K562 (cell line): ENCODE measurements around the gene EIF5A2. TPM values are rescaled to one million over a fixed set of nuclear protein-coding genes. Genes with fewer than 3 reads are reported as not detected.

Experiments used
- ATAC-seq: fragments of 200-7000 bp; cut with Tn5 transposase; 3 replicates; pipeline ENCODE4 v1.9.1; 2020; ENCODE audit warnings: moderate library complexity
- BruUV-seq: library from RNA; stranded (reverse); fragments of 400-500 nt; replicated peaks from 2 replicates; lab custom pipeline; 2021; lab: Mats Ljungman, UMichigan
- CTCF ChIA-PET: fragments of 300-600 bp; formaldehyde crosslinking; extraction: SDS; loops from one replicate; lab custom pipeline; 2021; ENCODE audit warnings: low intra/inter-chr PET ratio; lab: Yijun Ruan, JAX
- POLR2A ChIA-PET: fragments of 300-600, 350-650 bp; sonication (Branson Sonifier 250); formaldehyde crosslinking; extraction: SDS; loops from one replicate; lab custom pipeline; 2021; ENCODE audit warnings: antibody characterized with exemption, inconsistent platforms; lab: Yijun Ruan, JAX
- DNase-seq, 4 experiments: peaks; one replicate each; pipeline versions ENCODE4 v3.0.0 to v3.0.0-alpha.2; 2011 to 2018; ENCODE audit warnings: low spot score in 3 of 4, mixed read lengths in 3 of 4; ENCODE audit errors: extremely low read depth in 1 of 4
- FAIRE-seq: peaks from 2 replicates; lab custom pipeline; 2011; peaks lifted over from hg19 to GRCh38; lab: Jason Lieb, UNC
- H2AFZ ChIP-seq: 2 replicates; pipeline ENCODE4 v1.6.0; 2011; ENCODE audit warnings: low read depth, low read length, control low read depth, inconsistent platforms
- H3K27ac ChIP-seq: fragments of 200-600 bp; 3 replicates; pipeline ENCODE4 v1.8.0; 2011; ENCODE audit warnings: low read depth, mild to moderate bottlenecking, control low read depth, inconsistent platforms, low read length, moderate library complexity, mixed read lengths; ENCODE audit errors: extremely low read depth
- H3K27me3 ChIP-seq, 2 experiments: fragments of 300-600 bp in 1 of 2; 2 replicates in 1 of 2; 3 replicates in 1 of 2; pipeline versions ENCODE4 v1.6.0 to v1.8.0; 2011; ENCODE audit warnings: inconsistent platforms in 2 of 2, low read length in 2 of 2, mild to moderate bottlenecking in 1 of 2, mixed read lengths in 1 of 2, moderate library complexity in 1 of 2; ENCODE audit not compliant: control insufficient read depth in 2 of 2, insufficient read depth in 2 of 2
- H3K36me3 ChIP-seq: fragments of 300-600 bp; 3 replicates; pipeline ENCODE4 v1.8.0; 2011; ENCODE audit warnings: mild to moderate bottlenecking, low read length, inconsistent platforms; ENCODE audit not compliant: control insufficient read depth, insufficient read depth
- H3K4me1 ChIP-seq, 2 experiments: fragments of 200-600 bp in 1 of 2; replicated peaks in 1 of 2; 2 replicates in 1 of 2; 3 replicates in 1 of 2; pipeline versions ENCODE4 v1.5.1 to v1.8.0; 2011; ENCODE audit warnings: inconsistent platforms in 2 of 2, low read length in 2 of 2, mild to moderate bottlenecking in 1 of 2, mixed read lengths in 1 of 2, moderate library complexity in 1 of 2; ENCODE audit not compliant: control insufficient read depth in 2 of 2, insufficient read depth in 2 of 2
- H3K4me2 ChIP-seq: 2 replicates; pipeline ENCODE4 v1.6.1; 2011; ENCODE audit warnings: low read length, control low read depth, inconsistent platforms, mixed read lengths; ENCODE audit not compliant: insufficient read depth
- H3K4me3 ChIP-seq: fragments of 200-600 bp; sonication (generic), shearing (Covaris generic); 2 replicates; pipeline ENCODE4 v1.5.1; 2016; ENCODE audit warnings: control low read depth, inconsistent platforms
- H3K79me2 ChIP-seq: fragments of 200-600 bp; 3 replicates; pipeline ENCODE4 v1.8.0; 2011; ENCODE audit warnings: low read length, inconsistent platforms; ENCODE audit not compliant: control insufficient read depth, insufficient read depth
- H3K9ac ChIP-seq, 2 experiments: 2 replicates each; pipeline versions ENCODE4 v1.6.0 to v1.6.1; 2011; ENCODE audit warnings: low read depth in 2 of 2, low read length in 2 of 2, control low read depth in 1 of 2, inconsistent platforms in 1 of 2, mild to moderate bottlenecking in 1 of 2, mixed read lengths in 1 of 2; ENCODE audit not compliant: insufficient read depth in 1 of 2
- H3K9me1 ChIP-seq: one replicate; pipeline ENCODE4 v1.6.0; 2011; ENCODE audit warnings: inconsistent platforms, mild to moderate bottlenecking, low read length, moderate library complexity; ENCODE audit not compliant: control insufficient read depth, insufficient read depth
- H3K9me3 ChIP-seq: replicated peaks from 2 replicates; pipeline ENCODE4 v1.5.1; 2011; ENCODE audit warnings: low read depth, low read length, inconsistent platforms; ENCODE audit not compliant: control insufficient read depth, insufficient read depth
- H4K20me1 ChIP-seq: replicated peaks from 2 replicates; pipeline ENCODE4 v1.6.1; 2011; ENCODE audit warnings: low read length, inconsistent platforms, mixed read lengths; ENCODE audit not compliant: control insufficient read depth, insufficient read depth
- CBX5 ChIP-seq: IDR thresholded peaks from 2 replicates; pipeline ENCODE4 v1.6.1; 2014; ENCODE audit warnings: low read depth, borderline replicate concordance
- EZH2 ChIP-seq: IDR thresholded peaks from 2 replicates; pipeline ENCODE4 v1.6.1; 2012; ENCODE audit warnings: low read depth, mild to moderate bottlenecking, inconsistent platforms, low read length, borderline replicate concordance
- MTA3 ChIP-seq: fragments of 450-650 bp; formaldehyde crosslinking; IDR thresholded peaks from 2 replicates; pipeline ENCODE4 v1.6.1; 2017; ENCODE audit warnings: mild to moderate bottlenecking, borderline replicate concordance
- POLR2H ChIP-seq: IDR thresholded peaks from 2 replicates; pipeline ENCODE4 v1.6.1; 2016; ENCODE audit warnings: missing genetic modification characterization, low read depth, mild to moderate bottlenecking, control low read depth, missing compliant biosample characterization, moderate library complexity
- SIX5 ChIP-seq, 2 experiments: IDR thresholded peaks; 2 replicates each; pipeline ENCODE4 v1.6.1; 2011; ENCODE audit warnings: low read length in 2 of 2, borderline replicate concordance in 1 of 2, low read depth in 1 of 2, mild to moderate bottlenecking in 1 of 2, moderate library complexity in 1 of 2; ENCODE audit not compliant: insufficient read depth in 1 of 2
- SMAD3 ChIP-seq: fragments of 450-650 bp; formaldehyde crosslinking; conservative IDR thresholded peaks from 2 replicates; pipeline ENCODE4 v1.4.0; 2020; ENCODE audit warnings: mild to moderate bottlenecking
- ZNF408 ChIP-seq: fragments of 250-450 bp; sonication (Bioruptor Pico); IDR thresholded peaks from 2 replicates; pipeline ENCODE4 v1.4.0; 2020; ENCODE audit warnings: low read depth, mild to moderate bottlenecking, moderate library complexity
- ZNF830 ChIP-seq: fragments of 250-450 bp; sonication (Bioruptor Pico); IDR thresholded peaks from 2 replicates; pipeline ENCODE4 v1.5.0; 2021; ENCODE audit warnings: mild to moderate bottlenecking
- WGBS: fragments of 100-300 bp; shearing (Covaris generic); methylation state at CpG from one replicate; pipeline ENCODE4 v1.1.6; 2016; ENCODE audit warnings: low coverage, mixed read lengths; ENCODE audit not compliant: insufficient coverage; ENCODE audit errors: missing lambda C conversion rate; 5-methylcytosine and 5-hydroxymethylcytosine counted together
- in situ Hi-C: fragments of 300-500 bp; cut with MboI; formaldehyde crosslinking; loops from 4 replicates; pipeline ENCODE4 v1.15.0; 2018; ENCODE audit warnings: inconsistent platforms, mixed read lengths
- intact Hi-C: fragments of 100-400 bp; cut with micrococcal nuclease; formaldehyde crosslinking; loops from 2 replicates; pipeline ENCODE4 v1.14.2; 2022
- polyA plus RNA-seq, 8 experiments: library from polyadenylated mRNA; depleted of rRNA in 4 of 8; stranded (reverse) in 5 of 8; unstranded in 3 of 8; fragments of >200 nt; fragmentation: Nextera tagmentation in 2 of 8; fragmentation: Illumina TruSeq in 1 of 8; extraction: Ambion mirVana in 2 of 8; extraction: Trizol in 1 of 8; gene quantifications; 2 replicates each; pipeline versions ENCODE4 v1.2.1 to v1.2.3, GENCODE V29; 2011 to 2014; ENCODE audit warnings: inconsistent platforms in 1 of 8, missing spikeins in 1 of 8
- total RNA-seq, 7 experiments: library from RNA; depleted of rRNA in 6 of 7; stranded (reverse); fragments of >200 nt in 6 of 7; fragmentation: Illumina TruSeq in 2 of 7; extraction: Trizol in 2 of 7; gene quantifications; 2 replicates each; pipeline versions ENCODE4 v1.2.1 to v1.2.3, GENCODE V29; 2011 to 2021; ENCODE audit warnings: low replicate concordance in 1 of 7

EIF5A2 gene
- total and polyA plus RNA-seq, 9 of the 15 experiments (the other 6 are each of a cell fraction or from before 2014, with no cell fraction given) = 3.9 to 18.3 (median 15.9) TPM

GRCh38 chr3:170896781-170897180 lies 11.7 kb downstream of the EIF5A2 start:
- Histone ChIP-seq H2AFZ (no peak overlapping the region), H3K9me1 (no peaks in the 10 kb centered on the region), H3K9ac (no peak overlapping the region), H4K20me1 (no peaks in the 10 kb centered on the region), H3K36me3 (peaks cover 11% of the 10 kb centered on the region; the same call in 1 of the 3 replicates), H3K79me2 (no peaks in the 10 kb centered on the region), H3K4me2 (no peak overlapping the region), H3K4me1 (0 out of 5 replicates have a peak, but pooled peaks cover 0 to 2% of the 10 kb centered on the region in 2 experiments), H3K27me3 (no peaks in the 10 kb centered on the region), H3K4me3 (no peak overlapping the region), H3K27ac (no peak overlapping the region), H3K9me3 (0 out of 2 replicates have a peak, but pooled peaks cover 2% of the 10 kb centered on the region)
- ChIA-PET CTCF (no interaction called here), POLR2A (no interaction called here)
- TF ChIP-seq ZNF408 (CRISPR knock-in tag) (no peak), SMAD3 (no peak), CBX5 (no peak), SIX5 (IDR thresholded peaks at IDR 0.05; ENCODE audit: borderline replicate concordance in 1 of 2, insufficient read depth in 1 of 2, low read depth in 1 of 2, low read length in 2 of 2) (no peak), EZH2 (no peak), ZNF830 (CRISPR knock-in tag) (no peak), MTA3 (no peak), POLR2H (tag) (no peak)
- ATAC-seq (no peak), DNase-seq (no peak), FAIRE-seq (no peak)
- no TSS peak for BruUV-seq
- 67% methylated on average over 1 of the region's 1 CpG for WGBS
- in situ Hi-C loops (no loop called here), intact Hi-C loops (no loop called here)
